ENCODE measurements around the gene ERP27.

DNA sequence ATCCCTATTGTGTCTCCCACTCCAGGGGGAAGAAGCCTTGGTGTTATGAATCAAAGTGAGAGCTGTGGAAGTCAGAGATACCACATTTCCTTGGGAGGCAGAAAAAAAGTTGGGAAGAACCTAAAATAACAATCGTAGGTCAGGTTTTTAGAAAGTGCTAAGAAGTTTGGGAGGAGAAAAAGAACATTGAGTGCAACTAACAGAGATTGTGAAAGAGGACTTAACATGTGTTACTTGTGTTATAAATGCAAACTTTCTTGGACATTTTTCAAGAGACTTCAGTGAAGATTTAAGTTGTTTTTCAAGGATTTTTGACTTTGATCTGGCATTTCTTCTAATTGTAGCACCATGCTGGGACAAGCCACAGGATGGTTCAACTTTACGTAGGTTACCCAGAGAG is 7.8 kb upstream of the ERP27 start:
- TF ChIP-seq, protein P1, sequence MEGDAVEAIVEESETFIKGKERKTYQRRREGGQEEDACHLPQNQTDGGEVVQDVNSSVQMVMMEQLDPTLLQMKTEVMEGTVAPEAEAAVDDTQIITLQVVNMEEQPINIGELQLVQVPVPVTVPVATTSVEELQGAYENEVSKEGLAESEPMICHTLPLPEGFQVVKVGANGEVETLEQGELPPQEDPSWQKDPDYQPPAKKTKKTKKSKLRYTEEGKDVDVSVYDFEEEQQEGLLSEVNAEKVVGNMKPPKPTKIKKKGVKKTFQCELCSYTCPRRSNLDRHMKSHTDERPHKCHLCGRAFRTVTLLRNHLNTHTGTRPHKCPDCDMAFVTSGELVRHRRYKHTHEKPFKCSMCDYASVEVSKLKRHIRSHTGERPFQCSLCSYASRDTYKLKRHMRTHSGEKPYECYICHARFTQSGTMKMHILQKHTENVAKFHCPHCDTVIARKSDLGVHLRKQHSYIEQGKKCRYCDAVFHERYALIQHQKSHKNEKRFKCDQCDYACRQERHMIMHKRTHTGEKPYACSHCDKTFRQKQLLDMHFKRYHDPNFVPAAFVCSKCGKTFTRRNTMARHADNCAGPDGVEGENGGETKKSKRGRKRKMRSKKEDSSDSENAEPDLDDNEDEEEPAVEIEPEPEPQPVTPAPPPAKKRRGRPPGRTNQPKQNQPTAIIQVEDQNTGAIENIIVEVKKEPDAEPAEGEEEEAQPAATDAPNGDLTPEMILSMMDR (IDR thresholded peaks at IDR 0.05) = no peak
- TF ChIP-seq POLR2A (IDR thresholded peaks at IDR 0.05) = no peak

All from thyroid gland (tissue), 4 donors.